Measurements from ENCODE around the gene PDCD6IP.

The PDCD6IP gene

GRCh38 chr3:33895658-33896057 is 97.2 kb downstream of the PDCD6IP start:
- no peak for DNase-seq (ENCODE audit: low spot score)

GRCh38 chr3:33897306-33897705 is 98.9 kb downstream of the PDCD6IP start:
- no peak for DNase-seq (ENCODE audit: low spot score)

GRCh38 chr3:33898901-33899300 is 100.5 kb downstream of the PDCD6IP start:
- DNase-seq (ENCODE audit: low spot score): no peak

GRCh38 chr3:33900440-33900808 is 102.0 kb downstream of the PDCD6IP start:
- no peak for DNase-seq (ENCODE audit: low spot score)

- no peak for DNase-seq (ENCODE audit: low spot score)
Observed at GRCh38 chr3:33900809-33901505, 102.5 kb downstream of the PDCD6IP start.

GRCh38 chr3:33901862-33902563 is 103.6 kb downstream of the PDCD6IP start:
- DNase-seq (ENCODE audit: low spot score): no peak

GRCh38 chr3:33904730-33905129 is 106.3 kb downstream of the PDCD6IP start:
- DNase-seq (ENCODE audit: low spot score): no peak

- no peak for DNase-seq (ENCODE audit: low spot score)
Observed at GRCh38 chr3:33908250-33908851, 109.9 kb downstream of the PDCD6IP start.

GRCh38 chr3:33909547-33909946 is 111.1 kb downstream of the PDCD6IP start:
- DNase-seq (ENCODE audit: low spot score): no peak

- no peak for DNase-seq (ENCODE audit: low spot score)
Observed at GRCh38 chr3:33910031-33910430, 111.6 kb downstream of the PDCD6IP start.

- no peak for DNase-seq (ENCODE audit: low spot score)
Observed at GRCh38 chr3:33911525-33912322, 113.3 kb downstream of the PDCD6IP start.

- DNase-seq (ENCODE audit: low spot score): no peak
Observed at GRCh38 chr3:33914212-33914611, 115.8 kb downstream of the PDCD6IP start.

GRCh38 chr3:33914731-33915379 is 116.4 kb downstream of the PDCD6IP start:
- DNase-seq (ENCODE audit: low spot score): no peak

GRCh38 chr3:33915796-33916546 is 117.5 kb downstream of the PDCD6IP start:
- DNase-seq (ENCODE audit: low spot score): no peak

- no peak for DNase-seq (ENCODE audit: low spot score)
Observed at GRCh38 chr3:33918126-33918756, 119.8 kb downstream of the PDCD6IP start.

Data from ecto neural progenitor cell (in vitro differentiated cells).